Stromal cell of bone marrow (primary cell): ENCODE results near the gene CTRB2.
"Not testable (repeated sequence)": the region's sequence is repeated elsewhere in the genome, so short reads cannot be mapped to it uniquely, and the experiment has no call there.

ENCODE experiments used
- DNase-seq: peaks from one replicate; pipeline ENCODE4 v3.0.0-alpha.2; 2012; ENCODE audit warnings: low read depth

The CTRB2 gene

DNA sequence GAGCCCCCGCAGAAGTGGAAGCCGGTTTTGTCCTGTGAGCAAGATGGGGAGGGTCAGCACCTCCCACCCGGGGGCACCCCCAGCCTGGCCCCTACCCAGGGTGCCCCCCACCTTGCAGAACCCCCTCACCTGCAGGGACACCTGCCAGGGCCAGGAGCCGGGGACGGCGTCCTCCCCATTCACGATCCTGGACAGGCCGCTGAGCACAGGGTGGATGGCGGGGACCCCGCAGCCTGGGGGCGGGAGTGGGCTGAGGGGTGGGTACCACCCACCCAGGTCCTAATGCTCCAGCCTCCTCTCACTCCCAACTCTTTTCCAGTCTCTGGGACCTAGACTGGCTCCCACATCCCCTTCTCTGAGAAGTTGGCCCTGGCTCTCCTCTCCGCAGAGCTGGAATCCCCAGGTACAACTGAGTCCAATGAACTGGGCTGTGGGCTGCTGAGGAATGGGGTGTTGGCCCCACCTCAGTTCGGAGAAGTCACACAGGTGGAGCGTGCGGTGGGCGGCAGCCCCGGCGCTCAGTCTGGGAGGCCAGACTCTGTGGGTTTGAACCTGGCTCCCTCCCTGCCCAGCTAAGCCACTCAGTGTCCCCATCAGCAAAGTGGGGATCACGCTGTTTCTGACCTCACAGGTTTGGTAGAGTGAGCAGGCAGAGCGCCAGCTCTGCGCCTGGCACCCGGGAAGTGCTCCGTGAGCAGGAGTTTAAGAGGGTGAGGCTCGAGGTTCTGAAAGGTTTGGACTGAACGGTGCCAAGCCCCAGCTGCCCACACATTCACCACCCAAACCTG, 806 bp downstream of the CTRB2 start:
- not testable (repeated sequence) for DNase-seq

DNA sequence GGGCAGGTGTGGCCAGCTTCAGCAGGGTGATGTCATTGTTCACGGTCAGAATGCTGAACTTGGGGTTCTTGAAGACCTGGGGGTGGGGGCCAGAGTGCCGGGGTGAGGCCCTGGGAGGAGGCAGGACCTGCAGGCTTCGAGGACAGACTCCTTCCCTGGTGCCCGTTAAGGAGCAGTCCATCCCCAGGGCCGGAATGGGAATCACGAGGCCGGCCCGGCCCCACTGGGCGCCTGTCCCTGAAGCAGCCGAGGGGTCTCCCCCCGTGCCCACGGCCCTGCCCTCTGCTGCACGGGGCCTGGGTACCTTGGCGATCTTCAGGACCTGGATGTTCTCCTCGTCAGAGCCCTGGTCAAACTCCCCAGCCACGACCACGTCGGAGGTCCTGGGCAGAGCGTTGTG, 1.5 kb downstream of the CTRB2 start:
- not testable (repeated sequence) for DNase-seq

DNA sequence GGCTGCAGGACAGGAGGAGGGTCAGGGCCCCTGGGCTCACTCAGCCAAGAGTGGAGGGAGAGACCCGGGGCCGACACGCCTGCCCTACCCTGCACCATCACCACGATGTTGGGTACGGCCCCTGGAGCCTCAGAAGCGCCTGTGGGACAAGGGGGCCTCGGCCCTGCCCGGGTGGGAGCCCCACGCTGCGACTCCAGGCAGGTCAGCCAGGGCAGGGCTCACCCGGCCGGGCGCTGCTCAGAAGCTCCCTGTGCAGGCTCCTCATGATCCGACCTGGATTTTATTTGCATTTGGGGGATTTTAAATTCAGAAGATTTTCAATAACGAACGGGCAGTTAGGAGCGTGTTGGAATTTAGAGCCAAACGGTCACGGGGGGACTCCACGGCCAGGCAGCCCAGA, 2.1 kb downstream of the CTRB2 start:
- DNase-seq, result not testable (repeated sequence)

DNA sequence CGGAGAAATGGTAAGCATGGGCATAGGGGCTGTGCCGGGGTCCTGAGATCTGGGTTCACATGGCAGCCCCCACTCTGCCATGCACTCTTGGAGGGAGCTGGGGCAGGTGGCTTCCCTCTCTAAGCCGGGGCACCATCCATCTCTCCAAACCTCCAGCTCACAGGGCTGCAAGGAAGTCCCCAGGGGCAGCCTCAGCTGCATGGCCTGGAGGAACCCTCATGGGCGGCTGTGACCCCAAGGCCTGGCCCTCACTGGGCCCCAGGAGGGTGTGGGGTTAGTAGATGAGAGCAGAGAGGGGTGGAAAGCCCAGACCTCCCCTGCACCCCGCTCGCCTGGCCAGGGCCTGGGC, 2.6 kb downstream of the CTRB2 start:
- no peak for DNase-seq

DNA sequence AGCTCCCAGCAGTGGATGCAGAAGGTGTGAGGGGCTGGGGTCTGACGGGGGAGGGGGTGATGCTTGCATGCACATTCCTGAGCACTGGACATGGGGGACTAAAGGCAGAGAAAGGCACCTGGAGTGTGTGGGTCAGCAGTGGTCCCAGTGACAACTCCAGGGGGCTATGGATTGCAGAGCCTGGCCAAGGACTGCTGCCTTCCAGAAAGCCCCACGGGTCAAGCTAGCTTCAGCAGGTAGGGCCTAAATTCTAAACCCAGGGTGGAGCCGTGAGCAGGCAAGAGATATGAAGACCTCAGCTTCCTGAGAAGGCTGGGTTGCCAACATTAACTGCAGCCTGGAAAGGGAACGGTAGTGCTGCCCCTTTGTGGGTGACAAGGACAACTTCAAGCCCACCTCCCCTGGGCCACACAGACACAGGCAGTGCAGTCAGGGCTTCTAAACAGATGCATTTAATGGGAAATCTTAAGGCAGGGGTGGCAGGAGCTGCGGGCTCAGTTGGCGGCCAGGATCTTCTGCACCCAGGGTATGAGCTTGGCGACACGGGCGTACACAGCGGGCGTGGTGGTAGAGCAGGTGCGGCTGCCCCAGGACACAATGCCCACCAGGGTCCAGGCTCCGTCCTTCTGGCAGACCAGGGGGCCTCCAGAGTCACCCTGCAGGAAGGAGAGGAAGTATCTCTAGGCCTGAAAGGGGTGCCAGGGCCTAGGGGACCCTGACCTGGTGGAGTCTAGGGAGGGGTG, 3.1 kb downstream of the CTRB2 start:
- DNase-seq, result no peak

DNA sequence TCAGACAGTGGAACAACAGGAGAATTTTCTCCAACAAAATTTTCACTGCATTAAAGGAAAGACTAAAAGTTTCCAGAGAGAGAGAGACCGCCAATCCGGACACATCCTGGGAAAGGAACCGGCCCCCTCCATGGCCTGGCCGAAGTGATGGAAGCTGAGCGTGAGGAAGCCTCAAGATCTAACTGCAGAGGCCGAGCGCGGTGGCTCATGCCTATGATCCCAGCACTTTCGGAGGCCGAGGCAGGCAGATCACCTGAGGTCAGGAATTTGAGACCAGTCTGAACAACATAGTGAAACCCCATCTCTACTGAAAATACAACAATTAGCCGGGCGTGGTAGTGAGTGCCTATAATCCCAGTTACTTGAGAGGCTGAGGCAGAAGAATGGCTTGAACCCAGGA, 3.9 kb downstream of the CTRB2 start:
- no peak for DNase-seq

DNA sequence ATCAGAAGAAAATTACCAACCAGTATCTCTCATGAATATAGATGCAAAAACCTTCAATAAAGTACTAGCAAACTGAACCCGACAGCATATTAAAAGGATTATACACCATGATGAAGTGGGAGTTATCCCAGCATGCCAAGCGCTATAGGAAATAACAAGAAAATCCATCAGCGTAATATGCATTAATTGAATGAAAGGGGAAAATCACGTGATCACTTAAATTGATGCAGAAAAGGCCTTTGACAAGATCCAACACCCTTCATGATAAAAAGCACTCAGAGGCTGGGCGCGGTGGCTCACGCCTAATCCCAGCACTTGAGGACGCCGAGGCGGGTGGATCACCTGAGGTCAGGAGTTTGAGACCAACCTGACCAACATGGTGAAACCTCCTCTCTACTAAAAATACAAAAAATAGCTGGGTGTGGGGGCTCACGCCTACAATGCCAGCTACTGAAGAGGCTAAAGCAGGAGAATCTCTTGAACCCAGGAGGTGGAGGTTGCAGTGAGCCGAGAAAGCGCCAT, 4.8 kb downstream of the CTRB2 start:
- DNase-seq, result no peak

DNA sequence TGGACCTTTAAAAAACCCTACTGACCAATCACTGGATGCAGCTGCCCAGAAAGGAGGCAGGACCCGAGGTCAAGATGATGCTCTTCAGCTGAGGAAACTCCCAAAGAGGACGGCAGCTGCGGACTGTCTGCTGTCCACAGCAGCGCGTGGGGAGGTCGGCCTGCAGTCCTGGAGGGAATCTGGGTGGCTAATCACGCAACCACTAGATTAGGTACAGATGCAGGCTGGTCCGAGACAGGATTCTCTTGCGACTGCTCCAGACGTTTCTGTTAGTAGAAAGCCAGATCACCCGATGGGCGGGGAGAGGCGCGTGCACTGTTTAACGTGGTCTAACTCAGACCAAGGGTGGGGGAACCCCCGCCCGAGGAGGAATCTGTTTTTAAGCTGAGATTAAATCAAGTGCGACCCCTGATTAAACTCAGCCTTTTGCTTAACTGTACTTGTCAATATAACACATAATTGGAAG, 8.8 kb downstream of the CTRB2 start:
- peak; percentile 11 for DNase-seq

DNA sequence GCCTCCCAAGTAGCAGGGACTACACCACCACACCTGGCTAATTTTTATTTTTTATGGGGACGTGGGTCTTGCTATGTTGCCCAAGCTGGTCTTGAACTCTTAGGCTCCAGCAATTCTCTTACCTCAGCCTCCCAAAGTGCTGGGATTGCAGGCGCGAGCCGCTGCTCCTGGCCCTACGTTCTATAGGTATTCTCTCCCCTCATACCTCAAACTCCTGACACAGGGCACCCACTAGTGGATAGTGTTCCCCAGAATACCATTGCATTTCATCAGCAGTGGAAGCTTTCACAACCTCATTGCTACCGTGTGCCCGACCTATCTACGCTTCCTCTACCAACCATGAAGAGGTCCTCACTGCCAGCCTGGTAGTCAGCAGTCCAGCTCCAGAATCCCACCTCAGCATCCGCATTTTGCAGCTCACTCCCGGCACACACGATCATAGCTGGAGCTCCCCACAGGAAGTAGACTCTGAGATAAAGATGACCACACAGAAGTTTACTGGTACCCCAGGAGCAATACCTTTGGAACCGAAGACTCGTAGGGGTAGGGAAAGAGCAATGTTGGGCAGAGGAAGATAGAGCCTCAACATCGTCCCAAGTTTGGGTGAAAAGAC, 9.3 kb downstream of the CTRB2 start:
- DNase-seq, result no peak

DNA sequence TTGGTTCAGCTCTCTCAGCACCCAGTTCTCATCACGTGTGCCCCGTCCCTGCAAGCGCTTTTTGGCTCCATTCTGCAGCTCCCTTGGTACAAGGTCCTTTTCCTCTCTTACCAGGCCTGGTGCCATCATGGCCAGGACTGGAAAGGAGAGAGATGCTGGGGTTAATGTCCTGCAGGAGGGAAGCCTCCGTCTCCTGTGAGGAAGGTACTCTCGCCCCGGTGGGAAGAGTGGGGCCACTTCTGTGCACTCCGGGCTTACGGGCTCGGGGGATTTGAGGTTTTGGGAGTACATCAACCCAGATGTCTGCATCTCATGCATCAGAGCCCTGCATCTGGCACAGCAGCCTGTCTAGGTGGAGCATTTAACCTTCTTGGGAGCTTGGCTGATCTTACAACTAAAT, 10.1 kb downstream of the CTRB2 start:
- DNase-seq, result no peak

DNA sequence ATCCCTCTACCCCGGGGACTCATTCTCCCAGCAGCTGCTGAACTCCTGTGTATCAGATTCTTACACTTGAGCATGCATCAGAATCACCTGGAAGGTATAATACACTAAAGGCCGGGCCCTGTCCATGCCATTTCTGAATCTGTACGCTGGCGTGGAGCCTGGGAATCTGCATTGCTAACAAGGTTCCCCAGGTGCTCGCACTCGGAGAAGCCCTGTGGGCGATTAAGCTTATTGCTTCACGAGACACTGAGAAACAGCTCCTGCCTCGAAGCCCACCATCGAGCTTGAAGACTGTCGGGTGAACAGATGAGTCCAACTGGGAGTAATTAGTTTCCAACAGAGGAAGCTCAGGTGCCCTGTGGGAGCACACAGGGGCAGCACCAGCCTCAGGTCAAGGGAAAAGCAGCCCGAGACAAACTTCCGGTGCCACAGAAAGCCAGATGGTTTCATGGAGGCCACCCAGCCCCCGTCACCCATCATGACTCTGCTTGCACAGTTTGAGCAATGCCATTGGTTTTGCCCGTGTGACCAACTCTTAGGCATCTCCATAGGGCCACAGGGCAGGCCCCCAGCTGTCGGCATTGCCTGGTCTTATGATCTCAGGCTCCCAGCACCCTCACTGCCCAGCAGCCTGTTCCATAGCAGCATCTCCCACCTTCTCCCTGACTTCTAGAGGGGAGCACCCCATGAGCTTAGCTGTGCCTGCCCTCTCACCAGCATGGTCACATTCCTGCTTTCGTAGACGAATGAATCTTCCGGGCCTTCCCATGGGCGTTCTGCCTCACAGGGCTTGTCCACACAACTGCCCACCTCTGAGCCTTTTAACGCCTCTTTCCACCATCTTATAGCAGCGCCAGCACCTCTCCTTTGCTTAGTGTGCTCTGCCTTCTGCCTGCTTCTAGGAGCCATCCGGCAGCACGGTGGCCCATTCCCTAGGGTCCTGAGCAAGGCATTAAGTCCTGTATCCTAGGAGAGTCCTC, 10.9 kb downstream of the CTRB2 start:
- no peak for DNase-seq

DNA sequence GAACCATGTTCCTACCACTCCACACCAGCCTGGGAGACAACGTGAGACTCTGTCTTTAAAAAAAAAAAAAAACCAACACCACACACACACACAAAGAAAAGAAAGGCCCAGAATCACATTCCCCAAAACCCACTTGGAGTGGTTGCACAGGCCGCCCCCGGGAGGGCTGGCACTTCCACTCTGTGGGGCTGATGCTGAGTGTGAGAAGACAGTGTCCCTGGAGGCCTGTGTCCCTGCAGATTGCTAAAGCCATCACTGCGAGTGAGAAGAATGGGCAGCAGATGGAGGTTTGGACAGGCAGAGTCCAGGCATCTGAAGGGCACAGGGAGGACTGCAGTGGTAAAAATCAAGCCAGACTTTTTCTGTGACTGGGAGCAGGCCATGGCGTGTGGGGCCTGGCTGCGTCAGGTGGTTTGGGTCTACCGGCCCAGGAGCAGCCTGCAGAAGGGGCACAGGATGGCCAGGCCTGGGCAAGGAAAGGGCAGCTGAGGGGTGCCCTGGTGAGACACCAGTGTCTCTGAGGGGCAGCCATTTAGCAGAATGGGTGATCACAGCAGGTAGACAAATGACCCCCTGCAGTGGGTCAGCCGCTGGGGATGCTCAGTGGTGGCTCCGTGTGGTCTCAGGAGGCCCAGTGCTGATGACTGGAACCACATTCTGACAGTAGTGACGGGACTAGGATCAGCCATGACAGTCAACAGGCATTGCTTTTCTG, 13.1 kb downstream of the CTRB2 start:
- no peak for DNase-seq

DNA sequence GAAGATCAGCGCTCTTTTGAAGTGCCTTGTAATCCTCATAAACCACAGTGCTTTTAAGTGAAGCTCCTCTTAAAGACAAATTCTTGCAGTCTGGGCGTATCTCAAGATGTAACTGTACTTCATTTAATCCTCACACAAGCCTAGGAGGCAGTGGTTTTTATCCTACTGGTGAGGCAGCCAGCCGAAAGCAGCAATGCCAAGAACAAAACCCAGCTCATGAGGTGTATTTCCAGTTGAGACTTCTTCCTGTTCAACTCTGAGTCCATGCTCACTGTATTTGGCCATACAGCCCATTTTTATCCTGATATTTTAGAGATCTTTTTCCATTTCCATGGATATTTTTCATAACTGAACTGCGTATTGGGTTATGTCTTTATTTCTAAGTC, 13.7 kb downstream of the CTRB2 start:
- DNase-seq, result no peak

DNA sequence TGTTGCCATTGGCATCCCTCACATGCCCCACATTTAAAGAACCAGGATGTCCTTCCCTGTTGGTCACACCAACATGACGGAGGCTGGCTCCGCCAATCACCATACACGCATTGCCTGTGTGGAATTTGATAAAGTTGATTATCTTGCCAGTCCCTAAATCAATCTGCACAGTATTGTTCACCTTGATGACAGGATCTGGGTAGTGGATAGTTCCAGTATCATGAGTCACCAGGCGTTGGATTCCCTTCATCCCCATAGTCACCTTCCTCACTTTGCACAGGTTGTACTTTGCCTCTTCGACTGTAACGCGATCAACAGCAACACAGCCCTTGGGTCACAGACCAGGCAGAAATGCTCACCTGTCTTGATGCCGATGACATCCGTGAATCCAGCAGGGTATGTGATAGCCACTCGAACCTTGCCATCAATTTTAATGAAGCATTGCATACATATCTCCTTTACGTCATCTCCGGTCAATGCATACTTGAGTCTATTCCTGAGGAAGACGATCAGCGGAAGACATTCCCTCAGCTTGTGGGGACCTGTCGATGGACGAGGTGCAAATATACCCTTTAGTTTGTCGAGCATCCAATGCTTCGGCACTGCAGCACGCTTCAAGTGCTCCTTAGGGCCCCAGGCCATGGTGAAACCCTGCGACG, 14.2 kb downstream of the CTRB2 start:
- no peak for DNase-seq

DNA sequence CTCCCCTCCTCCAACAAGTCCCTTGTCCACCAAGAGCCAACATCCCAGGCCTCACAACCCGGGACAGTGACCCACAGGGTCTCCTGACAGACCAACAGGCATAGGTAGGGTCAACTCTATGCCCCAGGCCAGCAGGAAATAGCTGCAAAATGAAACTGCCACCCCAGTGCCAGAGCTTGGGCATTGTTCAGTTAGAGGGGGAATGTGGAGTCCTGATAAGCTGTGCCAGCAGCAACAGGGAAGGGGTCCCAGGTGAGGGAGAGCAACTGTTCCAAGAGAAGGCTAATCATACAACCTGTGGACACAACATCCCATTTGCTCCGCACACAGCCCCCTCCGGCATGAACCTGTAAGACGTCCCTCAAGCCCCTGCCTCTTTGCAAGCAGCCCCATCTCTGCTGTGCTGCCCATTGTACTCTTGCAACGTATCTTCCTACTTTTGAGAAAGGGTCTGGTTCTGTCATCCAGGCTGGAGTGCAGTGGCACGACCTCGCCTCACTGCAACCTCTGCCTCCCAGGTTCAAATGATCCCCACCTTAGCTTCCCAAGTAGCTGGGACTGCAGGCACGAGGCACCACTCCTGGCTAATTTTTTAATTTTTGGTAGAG, 17.2 kb downstream of the CTRB2 start:
- no peak for DNase-seq

DNA sequence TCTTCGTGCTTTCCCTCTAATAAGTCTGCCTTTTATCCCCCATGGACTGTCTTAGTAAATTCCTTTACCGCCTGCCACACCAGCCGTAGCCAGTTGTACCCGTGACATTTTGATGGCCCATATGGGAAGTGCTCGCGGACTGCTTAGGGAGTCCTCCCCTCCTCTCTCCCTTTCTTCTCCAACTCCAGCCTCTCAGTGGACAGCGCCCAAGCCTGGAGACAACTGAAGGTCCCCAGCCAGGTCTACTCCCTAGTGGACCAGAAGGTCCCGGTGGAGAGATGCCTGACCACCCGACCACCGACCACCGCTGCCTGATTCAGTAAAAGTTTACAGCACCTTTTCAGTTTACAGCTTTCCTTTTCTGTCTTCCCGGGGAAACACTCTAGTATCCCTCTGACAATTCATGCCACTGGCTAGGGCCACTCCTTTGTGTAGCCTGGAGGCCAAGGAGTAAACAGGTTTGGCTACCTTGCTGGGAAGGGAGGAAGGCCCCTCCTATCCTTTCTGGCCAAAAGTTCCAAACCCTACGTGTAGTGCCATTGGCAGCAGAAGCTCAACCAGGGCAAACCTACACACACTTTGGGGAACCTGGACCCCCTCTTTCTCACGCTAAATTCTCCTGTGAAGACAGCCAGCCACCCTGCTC, 18.0 kb downstream of the CTRB2 start:
- no peak for DNase-seq

DNA sequence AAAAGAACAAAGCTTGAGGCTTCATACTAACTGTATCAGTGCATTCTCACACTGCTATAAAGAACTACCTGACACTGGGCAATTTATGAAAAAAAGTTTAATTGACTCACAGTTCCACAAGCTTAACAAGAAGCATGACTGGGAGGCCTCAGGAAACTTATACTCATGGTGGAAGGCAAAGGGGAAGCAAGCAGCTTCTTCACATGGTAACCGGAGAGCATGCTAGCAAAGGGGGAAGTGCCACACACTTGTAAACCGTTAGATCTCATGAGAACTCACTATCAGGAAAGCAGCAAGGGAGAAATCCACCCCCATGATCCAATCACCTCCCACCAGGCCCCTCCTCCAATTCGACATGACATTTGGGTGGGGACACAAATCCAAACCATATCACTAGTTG, 25.3 kb downstream of the CTRB2 start:
- no peak for DNase-seq

DNA sequence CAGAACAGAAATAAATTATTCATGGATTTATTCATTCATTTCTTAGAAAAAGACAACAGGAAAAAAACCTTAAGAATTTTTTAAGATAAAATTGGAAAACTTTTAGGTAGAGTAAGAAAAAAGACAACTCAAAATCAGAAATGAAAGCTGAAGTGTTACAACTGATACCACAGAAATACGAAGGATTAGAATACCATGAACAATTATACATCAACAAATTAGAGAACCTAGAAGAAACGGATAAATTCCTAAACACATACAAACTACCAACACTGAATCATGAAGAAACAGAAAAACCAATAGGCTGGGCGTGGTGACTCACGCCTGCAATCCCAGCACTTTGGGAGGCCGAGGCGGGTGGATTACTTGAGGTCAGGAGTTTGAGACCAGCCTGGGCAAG, 27.8 kb downstream of the CTRB2 start:
- DNase-seq, result no peak

DNA sequence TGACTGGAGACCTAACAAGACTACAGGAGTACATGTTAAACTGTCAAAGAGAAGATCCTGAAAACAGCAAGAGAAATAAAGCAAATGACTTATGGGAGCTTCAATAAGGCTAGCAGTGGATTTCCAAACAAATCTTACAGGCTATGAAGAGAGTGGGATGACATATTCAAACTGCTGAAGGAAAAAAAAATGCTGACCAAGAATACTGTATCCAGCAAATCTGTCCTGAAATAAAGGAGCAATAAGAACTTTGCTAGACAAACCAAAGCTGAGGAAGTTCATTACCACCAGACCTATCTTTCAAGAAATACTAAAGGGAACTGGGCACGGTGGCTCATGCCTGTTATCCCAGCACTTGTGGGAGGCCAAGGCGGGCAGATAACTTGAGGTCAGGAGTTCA, 30.0 kb downstream of the CTRB2 start:
- no peak for DNase-seq

DNA sequence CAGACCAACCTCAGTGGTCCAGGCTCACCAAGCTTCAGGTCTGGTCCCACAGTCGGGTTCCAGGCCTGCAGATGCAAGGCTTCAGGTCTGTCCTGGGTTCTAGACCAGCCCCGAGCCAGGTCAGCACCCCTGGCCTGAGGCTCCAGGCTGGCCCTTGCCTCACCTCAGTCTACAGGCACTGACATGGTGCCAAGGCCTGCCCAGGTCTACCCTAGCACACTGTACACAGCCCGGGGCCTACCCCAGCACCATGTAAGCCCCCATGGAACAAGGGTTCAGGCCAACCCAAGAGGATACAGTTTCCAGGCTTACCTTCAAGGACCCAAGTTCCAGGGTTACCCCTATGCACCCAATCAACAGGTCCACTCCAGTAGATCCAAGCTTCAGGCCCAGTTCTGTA, 31.9 kb downstream of the CTRB2 start:
- no peak for DNase-seq
